Transverse colon (tissue), 4 donors: Measurements from ENCODE around the gene CD7.

Experiments
- EP300 ChIP-seq: sonication (generic); formaldehyde crosslinking; IDR thresholded peaks from one replicate; pipeline ENCODE4 v1.6.1; 2017; ENCODE audit warnings: antibody characterized with exemption, low read depth
- POLR2A ChIP-seq: fragments of 450-650 bp; IDR thresholded peaks from one replicate; pipeline ENCODE4 v1.6.1; 2016; ENCODE audit warnings: antibody characterized with exemption, mild to moderate bottlenecking, moderate library complexity
- POLR2AphosphoS5 ChIP-seq, 3 donors: sonication (generic); formaldehyde crosslinking; IDR thresholded peaks; one replicate each; pipeline ENCODE4 v1.6.1; 2016; ENCODE audit warnings: antibody characterized with exemption in 3 of 3
- TF ChIP-seq, protein P1 (sequence below), 5 experiments: fragments of 200-600 bp in 3 of 5; fragments of 450-650 bp in 2 of 5; sonication (generic) in 3 of 5; IDR thresholded peaks; 1 replicate in 2 of 5; 2 replicates in 3 of 5; pipeline ENCODE4 v1.5.1; 2016 to 2017; ENCODE audit warnings: antibody characterized with exemption in 5 of 5, inconsistent platforms in 3 of 5, mild to moderate bottlenecking in 2 of 5, moderate library complexity in 1 of 5

DNA sequence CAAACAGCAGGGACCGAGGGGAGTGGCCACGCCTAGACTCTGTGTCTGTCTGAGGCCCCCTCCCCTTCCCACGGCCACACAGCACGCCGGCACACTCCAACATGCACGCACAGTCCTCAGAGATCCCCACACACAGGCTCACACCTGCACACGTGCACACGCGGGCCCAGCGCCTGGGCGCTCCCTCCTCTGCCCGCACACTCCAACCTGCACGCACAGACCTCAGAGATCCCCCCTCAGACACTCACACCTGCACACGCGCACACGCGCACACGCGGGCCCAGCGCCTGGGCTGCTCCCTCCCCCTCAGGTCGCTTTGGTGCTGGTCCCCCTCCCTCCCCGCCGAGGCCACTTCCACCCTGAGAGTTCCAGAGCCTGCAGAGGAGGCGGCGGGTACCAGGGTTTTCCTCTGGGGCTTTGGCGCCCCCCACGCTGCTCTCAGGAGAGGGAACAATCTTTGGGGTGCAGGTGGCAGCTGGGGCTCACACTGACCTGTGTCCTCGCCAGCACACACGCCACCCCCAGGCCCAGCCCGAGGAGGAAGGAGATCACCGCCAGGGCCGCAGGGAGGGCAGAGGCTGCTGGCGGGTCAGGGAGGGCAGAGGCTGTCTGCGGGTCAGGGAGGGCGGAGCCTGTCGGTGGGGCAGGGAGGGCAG, 1.6 kb downstream of the CD7 start:
- TF ChIP-seq, protein P1, sequence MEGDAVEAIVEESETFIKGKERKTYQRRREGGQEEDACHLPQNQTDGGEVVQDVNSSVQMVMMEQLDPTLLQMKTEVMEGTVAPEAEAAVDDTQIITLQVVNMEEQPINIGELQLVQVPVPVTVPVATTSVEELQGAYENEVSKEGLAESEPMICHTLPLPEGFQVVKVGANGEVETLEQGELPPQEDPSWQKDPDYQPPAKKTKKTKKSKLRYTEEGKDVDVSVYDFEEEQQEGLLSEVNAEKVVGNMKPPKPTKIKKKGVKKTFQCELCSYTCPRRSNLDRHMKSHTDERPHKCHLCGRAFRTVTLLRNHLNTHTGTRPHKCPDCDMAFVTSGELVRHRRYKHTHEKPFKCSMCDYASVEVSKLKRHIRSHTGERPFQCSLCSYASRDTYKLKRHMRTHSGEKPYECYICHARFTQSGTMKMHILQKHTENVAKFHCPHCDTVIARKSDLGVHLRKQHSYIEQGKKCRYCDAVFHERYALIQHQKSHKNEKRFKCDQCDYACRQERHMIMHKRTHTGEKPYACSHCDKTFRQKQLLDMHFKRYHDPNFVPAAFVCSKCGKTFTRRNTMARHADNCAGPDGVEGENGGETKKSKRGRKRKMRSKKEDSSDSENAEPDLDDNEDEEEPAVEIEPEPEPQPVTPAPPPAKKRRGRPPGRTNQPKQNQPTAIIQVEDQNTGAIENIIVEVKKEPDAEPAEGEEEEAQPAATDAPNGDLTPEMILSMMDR (IDR thresholded peaks at IDR 0.05) = no peak
- TF ChIP-seq POLR2A (peak; percentile 18), EP300 (no peak), POLR2AphosphoS5 (IDR thresholded peaks at IDR 0.05) (no peak)
